Measurements from ENCODE around the gene NALCN. TPM values are rescaled to one million over a fixed set of nuclear protein-coding genes. Genes with fewer than 3 reads are reported as not detected.

The NALCN gene
- total and polyA plus RNA-seq, 8 donors, result 0.26 to 1.9 (median 0.74) TPM

- intact Hi-C loops (cut with DNase I), result no loop called here
- Histone ChIP-seq H3K27me3 (no peaks in the 10 kb centered on the region), H3K4me1 (no peaks in the 10 kb centered on the region), H3K36me3 (no peaks in the 10 kb centered on the region), H3K27ac (no peak overlapping the region), H3K4me3 (no peak overlapping the region), H3K9me3 (no peaks in the 10 kb centered on the region)
- ATAC-seq (no peak), DNase-seq (no peak)
- no peak for TF ChIP-seq CTCF (IDR thresholded peaks at IDR 0.05)
Observed at GRCh38 chr13:101230271-101230890, 185.9 kb downstream of the NALCN start.

DNA sequence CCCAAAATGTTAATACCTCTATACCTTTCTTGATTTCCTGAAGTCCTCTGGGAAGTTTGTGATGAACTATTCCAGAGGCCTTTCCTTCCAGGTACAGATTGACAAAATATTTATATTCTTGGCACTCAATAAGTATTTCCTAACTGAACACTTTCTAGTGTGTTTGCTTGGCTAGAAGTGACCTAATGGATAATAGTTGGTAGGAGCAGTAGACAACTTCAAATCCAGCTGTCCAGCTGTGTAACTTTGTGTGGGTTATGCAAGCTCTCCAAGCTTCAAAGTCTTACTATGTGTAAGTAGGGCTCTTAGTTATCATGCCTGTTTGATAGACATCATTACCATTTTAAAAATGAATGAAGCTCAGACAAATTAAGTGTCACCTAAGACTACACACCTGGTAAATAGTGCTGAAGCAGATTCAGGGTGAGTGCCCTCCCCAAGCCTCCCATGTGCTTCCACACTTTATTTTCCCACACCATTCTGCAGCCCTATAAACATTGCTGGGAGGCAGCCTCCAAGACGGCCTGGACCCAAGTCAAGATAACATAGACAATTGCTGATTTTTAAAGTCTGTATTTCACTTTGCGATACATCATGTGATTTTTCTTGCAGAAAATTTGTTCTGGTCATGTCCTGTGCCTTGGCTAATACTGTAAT lies 196.6 kb downstream of the NALCN start:
- intact Hi-C loops (cut with DNase I), result no loop called here
- Histone ChIP-seq H3K4me3 (no peak overlapping the region), H3K36me3 (no peaks in the 10 kb centered on the region), H3K9me3 (no peaks in the 10 kb centered on the region), H3K27ac (no peak overlapping the region), H3K4me1 (no peaks in the 10 kb centered on the region), H3K27me3 (no peaks in the 10 kb centered on the region)
- no peak for DNase-seq
- TF ChIP-seq CTCF (IDR thresholded peaks at IDR 0.05), result no peak
- no peak for ATAC-seq

- TF ChIP-seq CTCF (IDR thresholded peaks at IDR 0.05), result no peak
- H3K4me3 ChIP-seq, result no peak overlapping the region
- H3K9me3 ChIP-seq, result peaks cover 0 to 2% of the 10 kb centered on the region in 2 donors
- ATAC-seq (no peak), DNase-seq (no peak)
- H3K27ac ChIP-seq, result no peak overlapping the region
- intact Hi-C loops (cut with DNase I), result no loop called here
- no peaks in the 10 kb centered on the region for H3K4me1 ChIP-seq
- H3K27me3 ChIP-seq, result no peaks in the 10 kb centered on the region
- H3K36me3 ChIP-seq, result no peaks in the 10 kb centered on the region
Observed at GRCh38 chr13:101218484-101218883, 197.8 kb downstream of the NALCN start.

GRCh38 chr13:101217086-101217485 lies 199.2 kb downstream of the NALCN start:
- no peak overlapping the region for H3K27ac ChIP-seq
- no peaks in the 10 kb centered on the region for H3K36me3 ChIP-seq
- H3K27me3 ChIP-seq, result no peaks in the 10 kb centered on the region
- no peak for TF ChIP-seq CTCF (IDR thresholded peaks at IDR 0.05)
- H3K4me3 ChIP-seq, result no peak overlapping the region
- no peak for ATAC-seq
- intact Hi-C loops (cut with DNase I), result no loop called here
- peaks cover 0 to 6% of the 10 kb centered on the region in 2 donors for H3K9me3 ChIP-seq
- H3K4me1 ChIP-seq, result no peaks in the 10 kb centered on the region
- DNase-seq, result no peak

GRCh38 chr13:101211261-101211660 lies 205.0 kb downstream of the NALCN start:
- TF ChIP-seq CTCF (IDR thresholded peaks at IDR 0.05), result no peak
- no peak for ATAC-seq

More at GRCh38 chr13:101211261-101211660, 205.0 kb downstream of the NALCN start:
- Histone ChIP-seq H3K27me3 (no peaks in the 10 kb centered on the region), H3K9me3 (peaks cover 0 to 6% of the 10 kb centered on the region in 2 donors), H3K4me1 (no peaks in the 10 kb centered on the region), H3K27ac (no peak overlapping the region), H3K4me3 (no peak overlapping the region), H3K36me3 (no peaks in the 10 kb centered on the region)
- DNase-seq, result no peak
- intact Hi-C loops (cut with DNase I), result no loop called here

All from left lung (tissue), 10 donors.